OCI-LY7 (cell line): ENCODE results near the gene NFATC1. TPM values are rescaled to one million over a fixed set of nuclear protein-coding genes. Genes with fewer than 3 reads are reported as not detected.

Experiments
- BruUV-seq: library from RNA; stranded (reverse); fragments of 400-500 nt; replicated peaks from 2 replicates; lab custom pipeline; 2021; lab: Mats Ljungman, UMichigan
- CTCF ChIA-PET: fragments of 300-600 bp; sonication (Branson Sonifier 250); formaldehyde crosslinking; loops from one replicate; lab custom pipeline; 2022; ENCODE audit warnings: antibody characterized with exemption; ENCODE audit not compliant: unreplicated experiment; lab: Charles Lee
- POLR2A ChIA-PET: fragments of 300-600 bp; sonication (Branson Sonifier 250); formaldehyde crosslinking; loops from one replicate; lab custom pipeline; 2022; ENCODE audit warnings: antibody characterized with exemption; lab: Charles Lee
- DNase-seq: peaks from one replicate; pipeline ENCODE4 v3.0.0-alpha.2; 2015; ENCODE audit warnings: low spot score
- H2AFZ ChIP-seq: fragments of 200-600 bp; sonication (generic), shearing (Covaris generic); 2 replicates; pipeline ENCODE4 v1.6.1; 2014; ENCODE audit warnings: mild to moderate bottlenecking, antibody characterized with exemption, low read length, moderate library complexity
- H3K27ac ChIP-seq: fragments of 200-600 bp; sonication (generic); 2 replicates; pipeline ENCODE4 v1.5.1; 2014; ENCODE audit warnings: mixed run types, low read depth, mild to moderate bottlenecking, moderate library complexity, low read length, inconsistent platforms; ENCODE audit not compliant: poor library complexity, severe bottlenecking
- H3K36me3 ChIP-seq: fragments of 200-600 bp; sonication (generic); 2 replicates; pipeline ENCODE4 v1.6.1; 2014; ENCODE audit warnings: mild to moderate bottlenecking, antibody characterized with exemption, low read length, moderate library complexity, mixed read lengths; ENCODE audit not compliant: insufficient read depth
- H3K4me1 ChIP-seq: fragments of 200-600 bp; sonication (generic); 2 replicates; pipeline ENCODE4 v1.5.1; 2014; ENCODE audit warnings: mild to moderate bottlenecking, low read length; ENCODE audit not compliant: insufficient read depth, poor library complexity, severe bottlenecking
- H3K4me2 ChIP-seq: fragments of 200-600 bp; sonication (generic); 2 replicates; pipeline ENCODE4 v1.6.1; 2014; ENCODE audit warnings: mild to moderate bottlenecking, low read length
- H3K4me3 ChIP-seq: fragments of 200-600 bp; sonication (generic); 2 replicates; pipeline ENCODE4 v1.5.1; 2014; ENCODE audit warnings: mild to moderate bottlenecking, low read depth, low read length; ENCODE audit not compliant: poor library complexity, severe bottlenecking
- H3K79me2 ChIP-seq: fragments of 200-600 bp; sonication (generic); 2 replicates; pipeline ENCODE4 v1.6.1; 2016; ENCODE audit warnings: low read depth, mild to moderate bottlenecking, low read length, moderate library complexity, mixed read lengths; ENCODE audit not compliant: insufficient read depth
- H3K9me2 ChIP-seq: fragments of 200-600 bp; sonication (generic); 2 replicates; pipeline ENCODE4 v1.6.1; 2016; ENCODE audit warnings: mild to moderate bottlenecking, low read length, mixed read lengths; ENCODE audit not compliant: insufficient read depth
- H3K9me3 ChIP-seq: fragments of 200-600 bp; sonication (generic); 2 replicates; pipeline ENCODE4 v1.6.1; 2014; ENCODE audit warnings: mild to moderate bottlenecking, mixed run types, low read length, mixed read lengths
- H4K20me1 ChIP-seq: fragments of 200-600 bp; sonication (generic); 2 replicates; pipeline ENCODE4 v1.6.1; 2014; ENCODE audit warnings: mild to moderate bottlenecking, antibody characterized with exemption, low read length, moderate library complexity, mixed read lengths; ENCODE audit not compliant: insufficient read depth
- CTCF ChIP-seq: fragments of 200-600 bp; sonication (generic); conservative IDR thresholded peaks from 2 replicates; pipeline ENCODE4 v1.5.1; 2014; ENCODE audit warnings: mild to moderate bottlenecking, antibody characterized with exemption, low read length, moderate library complexity, mixed read lengths
- EZH2phosphoT487 ChIP-seq: fragments of 200-600 bp; sonication (generic); IDR thresholded peaks from 2 replicates; pipeline ENCODE4 v1.6.1; 2018; ENCODE audit warnings: low read depth, borderline replicate concordance, mild to moderate bottlenecking, mixed run types, antibody characterized with exemption, low read length, moderate library complexity, mixed read lengths
- intact Hi-C: fragments of 100-400 bp; cut with micrococcal nuclease; formaldehyde crosslinking; loops from one replicate; pipeline ENCODE4 v1.10.0; 2022; ENCODE audit not compliant: unreplicated experiment
- total RNA-seq, 2 experiments: library from RNA; depleted of rRNA in 1 of 2; stranded (reverse); fragments of >200 nt in 1 of 2; shearing (Covaris generic) in 1 of 2; gene quantifications; 2 replicates each; pipeline ENCODE4 v1.2.3, GENCODE V29; 2014 to 2022

The NFATC1 gene
- total RNA-seq, 2 experiments from 2014 or later, result 23.6 to 50.4 TPM

- no peak overlapping the region for H3K4me2 ChIP-seq
- no peaks in the 10 kb centered on the region for H3K4me1 ChIP-seq
- ChIA-PET CTCF (no interaction called here), POLR2A (no interaction called here)
- no peaks in the 10 kb centered on the region for H3K9me3 ChIP-seq
- no peaks in the 10 kb centered on the region for H4K20me1 ChIP-seq
- no peak overlapping the region for H2AFZ ChIP-seq
- H3K9me2 ChIP-seq, result no peaks in the 10 kb centered on the region
- H3K36me3 ChIP-seq, result no peaks in the 10 kb centered on the region
- no peak overlapping the region for H3K27ac ChIP-seq
- intact Hi-C loops, result no loop called here
- DNase-seq, result no peak
- no TSS peak for BruUV-seq
- no peak for TF ChIP-seq CTCF
- TF ChIP-seq EZH2phosphoT487, result no peak
- no peaks in the 10 kb centered on the region for H3K79me2 ChIP-seq
- no peak overlapping the region for H3K4me3 ChIP-seq
Measured at GRCh38 chr18:79538635-79539034, 142.9 kb downstream of the NFATC1 start.

- Histone ChIP-seq H2AFZ (no peak overlapping the region), H3K9me3 (no peaks in the 10 kb centered on the region), H3K36me3 (no peaks in the 10 kb centered on the region), H3K9me2 (no peaks in the 10 kb centered on the region), H3K27ac (no peak overlapping the region), H4K20me1 (no peaks in the 10 kb centered on the region), H3K4me3 (no peak overlapping the region), H3K4me1 (no peaks in the 10 kb centered on the region), H3K79me2 (no peaks in the 10 kb centered on the region), H3K4me2 (no peak overlapping the region)
- no TSS peak for BruUV-seq
- TF ChIP-seq EZH2phosphoT487 (no peak), CTCF (no peak)
- DNase-seq, result no peak
- POLR2A ChIA-PET, result interaction anchor here (0.6 kb wide), 1 partner anchor 145 kb away, joined by 3 read pairs; the partner anchor contains the start of gene NFATC1
- intact Hi-C loops, result no loop called here
- CTCF ChIA-PET, result no interaction called here
Measured at GRCh38 chr18:79540161-79540903, 144.6 kb downstream of the NFATC1 start.

- Histone ChIP-seq H4K20me1 (no peaks in the 10 kb centered on the region), H3K4me2 (no peak overlapping the region), H2AFZ (no peak overlapping the region), H3K9me3 (no peaks in the 10 kb centered on the region), H3K4me1 (no peaks in the 10 kb centered on the region), H3K79me2 (no peaks in the 10 kb centered on the region), H3K9me2 (no peaks in the 10 kb centered on the region), H3K27ac (no peak overlapping the region), H3K36me3 (no peaks in the 10 kb centered on the region), H3K4me3 (no peak overlapping the region)
- TF ChIP-seq EZH2phosphoT487 (no peak), CTCF (no peak)
- no peak for DNase-seq
- BruUV-seq, result no TSS peak
- CTCF ChIA-PET, result no interaction called here
- POLR2A ChIA-PET, result no interaction called here
- intact Hi-C loops, result no loop called here
Measured at GRCh38 chr18:79540904-79541282, 145.2 kb downstream of the NFATC1 start.
